Thoracic aorta (tissue), 2 donors: ENCODE results near the gene LRMDA. TPM values are rescaled to one million over a fixed set of nuclear protein-coding genes. Genes with fewer than 3 reads are reported as not detected.

Source experiments
- ATAC-seq: fragments of 150-250 bp; one replicate; pipeline ENCODE4 v1.8.0; 2017; ENCODE audit warnings: low read depth; ENCODE audit not compliant: insufficient number of reproducible peaks, low FRiP score
- DNase-seq: peaks from one replicate; pipeline ENCODE4 v3.0.0-alpha.2; 2020; ENCODE audit warnings: low spot score
- H3K27ac ChIP-seq, 2 donors: fragments of 200-600 bp; sonication (generic); 1 replicate in 1 of 2; 2 replicates in 1 of 2; pipeline ENCODE4 v1.5.1; 2016; ENCODE audit warnings: mild to moderate bottlenecking in 2 of 2, moderate library complexity in 2 of 2
- H3K27me3 ChIP-seq: fragments of 200-600 bp; sonication (generic); replicated peaks from 2 replicates; pipeline ENCODE4 v1.6.0; 2016; ENCODE audit warnings: mild to moderate bottlenecking; ENCODE audit not compliant: insufficient read depth
- H3K36me3 ChIP-seq: fragments of 200-600 bp; sonication (generic); one replicate; pipeline ENCODE4 v1.5.1; 2016
- H3K4me1 ChIP-seq, 2 donors: fragments of 200-600 bp; sonication (generic); 1 replicate in 1 of 2; 2 replicates in 1 of 2; pipeline versions ENCODE4 v1.5.1 to v1.6.0; 2016; ENCODE audit warnings: low read depth in 2 of 2, mild to moderate bottlenecking in 1 of 2; ENCODE audit not compliant: control insufficient read depth in 1 of 2
- H3K4me3 ChIP-seq: fragments of 200-600 bp; sonication (generic); 2 replicates; pipeline ENCODE4 v1.5.1; 2016; ENCODE audit warnings: mild to moderate bottlenecking
- H3K9me3 ChIP-seq: fragments of 200-600 bp; sonication (generic); 2 replicates; pipeline ENCODE4 v1.5.1; 2016
- total RNA-seq, 2 donors: library from RNA; depleted of rRNA; stranded (reverse); fragments of >200 nt; gene quantifications; one replicate each; pipeline versions ENCODE4 v1.1.0 to v1.2.3, GENCODE V29; 2016
- TF ChIP-seq, protein P1 (sequence below): fragments of 200-600 bp; sonication (generic); IDR thresholded peaks from one replicate; pipeline ENCODE4 v1.5.1; 2019; ENCODE audit warnings: antibody characterized with exemption

Gene LRMDA
- total RNA-seq, 2 donors from 2014 or later, result 8.3 to 36.6 TPM

GRCh38 chr10:75464478-75465449 lies 33.3 kb downstream of the LRMDA start:
- H3K4me1 ChIP-seq, result peaks cover 13 to 17% of the 10 kb centered on the region in 2 donors
- no peak overlapping the region for H3K27ac ChIP-seq
- no peaks in the 10 kb centered on the region for H3K27me3 ChIP-seq

GRCh38 chr10:75465450-75465827 lies 34.0 kb downstream of the LRMDA start:
- H3K9me3 ChIP-seq, result no peaks in the 10 kb centered on the region
- no peak overlapping the region for H3K4me3 ChIP-seq
- no peak overlapping the region for H3K27ac ChIP-seq
- H3K36me3 ChIP-seq, result no peaks in the 10 kb centered on the region
- ATAC-seq, result no peak
- TF ChIP-seq, protein P1, sequence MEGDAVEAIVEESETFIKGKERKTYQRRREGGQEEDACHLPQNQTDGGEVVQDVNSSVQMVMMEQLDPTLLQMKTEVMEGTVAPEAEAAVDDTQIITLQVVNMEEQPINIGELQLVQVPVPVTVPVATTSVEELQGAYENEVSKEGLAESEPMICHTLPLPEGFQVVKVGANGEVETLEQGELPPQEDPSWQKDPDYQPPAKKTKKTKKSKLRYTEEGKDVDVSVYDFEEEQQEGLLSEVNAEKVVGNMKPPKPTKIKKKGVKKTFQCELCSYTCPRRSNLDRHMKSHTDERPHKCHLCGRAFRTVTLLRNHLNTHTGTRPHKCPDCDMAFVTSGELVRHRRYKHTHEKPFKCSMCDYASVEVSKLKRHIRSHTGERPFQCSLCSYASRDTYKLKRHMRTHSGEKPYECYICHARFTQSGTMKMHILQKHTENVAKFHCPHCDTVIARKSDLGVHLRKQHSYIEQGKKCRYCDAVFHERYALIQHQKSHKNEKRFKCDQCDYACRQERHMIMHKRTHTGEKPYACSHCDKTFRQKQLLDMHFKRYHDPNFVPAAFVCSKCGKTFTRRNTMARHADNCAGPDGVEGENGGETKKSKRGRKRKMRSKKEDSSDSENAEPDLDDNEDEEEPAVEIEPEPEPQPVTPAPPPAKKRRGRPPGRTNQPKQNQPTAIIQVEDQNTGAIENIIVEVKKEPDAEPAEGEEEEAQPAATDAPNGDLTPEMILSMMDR, result no peak
- H3K27me3 ChIP-seq, result no peaks in the 10 kb centered on the region
- no peak for DNase-seq
- peaks cover 15 to 21% of the 10 kb centered on the region in 2 donors for H3K4me1 ChIP-seq

More at GRCh38 chr10:75464478-75465449, 33.3 kb downstream of the LRMDA start:
- H3K9me3 ChIP-seq, result no peaks in the 10 kb centered on the region
- ATAC-seq (no peak), DNase-seq (no peak)
- TF ChIP-seq, protein P1, result no peak
- no peak overlapping the region for H3K4me3 ChIP-seq
- H3K36me3 ChIP-seq, result no peaks in the 10 kb centered on the region

- no peak overlapping the region for H3K4me3 ChIP-seq
- no peak for ATAC-seq
- no peak overlapping the region for H3K27ac ChIP-seq
- peaks cover 15 to 27% of the 10 kb centered on the region in 2 donors for H3K4me1 ChIP-seq
- no peaks in the 10 kb centered on the region for H3K9me3 ChIP-seq
- TF ChIP-seq, protein P1, result no peak
- no peaks in the 10 kb centered on the region for H3K36me3 ChIP-seq
- no peak for DNase-seq
- H3K27me3 ChIP-seq, result no peaks in the 10 kb centered on the region
Observed at GRCh38 chr10:75466001-75466400, 34.6 kb downstream of the LRMDA start.

- Histone ChIP-seq H3K9me3 (no peaks in the 10 kb centered on the region), H3K4me1 (peaks cover 15 to 31% of the 10 kb centered on the region in 2 donors), H3K27ac (no peak overlapping the region), H3K4me3 (no peak overlapping the region), H3K27me3 (no peaks in the 10 kb centered on the region), H3K36me3 (no peaks in the 10 kb centered on the region)
- DNase-seq (no peak), ATAC-seq (no peak)
- TF ChIP-seq, protein P1, result no peak
Observed at GRCh38 chr10:75466886-75467285, 35.5 kb downstream of the LRMDA start.

GRCh38 chr10:75468612-75469005 lies 37.2 kb downstream of the LRMDA start:
- Histone ChIP-seq H3K4me3 (no peak overlapping the region), H3K9me3 (no peaks in the 10 kb centered on the region), H3K36me3 (no peaks in the 10 kb centered on the region), H3K4me1 (peaks cover 15 to 31% of the 10 kb centered on the region in 2 donors), H3K27ac (peak overlapping the region in 1 of 2 donors; percentile 25), H3K27me3 (no peaks in the 10 kb centered on the region)
- DNase-seq, result no peak
- TF ChIP-seq, protein P1, result no peak
- ATAC-seq, result no peak
